OCI-LY3 (cell line): ENCODE data around the gene AFM.

Source experiments
- CTCF ChIP-seq: fragments of 200-600, 300-600 bp; sonication (generic); IDR thresholded peaks from 2 replicates; pipeline ENCODE4 v1.5.1; 2014; ENCODE audit warnings: antibody characterized with exemption, low read length, low read depth
- EZH2phosphoT487 ChIP-seq: fragments of 200-600 bp; shearing (Covaris generic); IDR thresholded peaks from 2 replicates; pipeline ENCODE4 v1.6.1; 2018; ENCODE audit warnings: antibody characterized with exemption, mixed run types, low read depth

GRCh38 chr4:73525611-73526010 lies 44.1 kb downstream of the AFM start:
- TF ChIP-seq CTCF = no peak
- no peak for TF ChIP-seq EZH2phosphoT487
